Measurements from ENCODE around the gene ARHGAP26. TPM values are rescaled to one million over a fixed set of nuclear protein-coding genes. Genes with fewer than 3 reads are reported as not detected.
"Not testable (repeated sequence)": the region's sequence is repeated elsewhere in the genome, so short reads cannot be mapped to it uniquely, and the experiment has no call there.

ARHGAP26 gene
- total RNA-seq, 1 donor from 2014 or later: 12.7 TPM

GRCh38 chr5:142961440-142962173 lies 191.4 kb downstream of the ARHGAP26 start:
- H3K4me3 Mint-ChIP-seq: no peak overlapping the region
- H3K36me3 Mint-ChIP-seq (ENCODE audit: low read depth): no peaks in the 10 kb centered on the region
- intact Hi-C loops (cut with micrococcal nuclease): no loop called here
- H3K27me3 Mint-ChIP-seq: no peaks in the 10 kb centered on the region
- H3K27ac Mint-ChIP-seq: no peak overlapping the region
- H3K4me1 Mint-ChIP-seq: peaks cover 12% of the 10 kb centered on the region
- no peaks in the 10 kb centered on the region for H3K9me3 Mint-ChIP-seq
- no peak for DNase-seq

DNA sequence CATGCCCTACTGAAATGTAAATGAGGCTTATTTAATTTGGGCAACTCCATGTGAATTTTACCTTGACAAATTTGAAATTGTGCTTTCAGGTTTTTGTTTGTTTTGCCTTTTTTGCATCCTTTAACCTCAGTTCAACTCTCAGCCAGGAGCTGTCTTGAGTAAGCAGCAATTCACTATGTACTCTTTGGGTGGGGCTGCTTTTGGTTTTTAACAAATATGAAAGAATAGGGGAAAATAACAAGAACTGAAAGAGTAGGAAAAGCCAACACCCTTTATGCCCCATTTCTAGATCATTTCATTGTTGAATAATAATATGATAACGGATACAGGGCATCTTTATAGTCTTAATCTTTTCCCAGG lies 192.0 kb downstream of the ARHGAP26 start:
- intact Hi-C loops (cut with micrococcal nuclease): no loop called here
- no peaks in the 10 kb centered on the region for H3K36me3 Mint-ChIP-seq (ENCODE audit: low read depth)
- no peak overlapping the region for H3K4me3 Mint-ChIP-seq
- H3K27me3 Mint-ChIP-seq: no peaks in the 10 kb centered on the region
- H3K9me3 Mint-ChIP-seq: no peaks in the 10 kb centered on the region
- DNase-seq: no peak
- no peak overlapping the region for H3K27ac Mint-ChIP-seq
- H3K4me1 Mint-ChIP-seq: peaks cover 12% of the 10 kb centered on the region

DNA sequence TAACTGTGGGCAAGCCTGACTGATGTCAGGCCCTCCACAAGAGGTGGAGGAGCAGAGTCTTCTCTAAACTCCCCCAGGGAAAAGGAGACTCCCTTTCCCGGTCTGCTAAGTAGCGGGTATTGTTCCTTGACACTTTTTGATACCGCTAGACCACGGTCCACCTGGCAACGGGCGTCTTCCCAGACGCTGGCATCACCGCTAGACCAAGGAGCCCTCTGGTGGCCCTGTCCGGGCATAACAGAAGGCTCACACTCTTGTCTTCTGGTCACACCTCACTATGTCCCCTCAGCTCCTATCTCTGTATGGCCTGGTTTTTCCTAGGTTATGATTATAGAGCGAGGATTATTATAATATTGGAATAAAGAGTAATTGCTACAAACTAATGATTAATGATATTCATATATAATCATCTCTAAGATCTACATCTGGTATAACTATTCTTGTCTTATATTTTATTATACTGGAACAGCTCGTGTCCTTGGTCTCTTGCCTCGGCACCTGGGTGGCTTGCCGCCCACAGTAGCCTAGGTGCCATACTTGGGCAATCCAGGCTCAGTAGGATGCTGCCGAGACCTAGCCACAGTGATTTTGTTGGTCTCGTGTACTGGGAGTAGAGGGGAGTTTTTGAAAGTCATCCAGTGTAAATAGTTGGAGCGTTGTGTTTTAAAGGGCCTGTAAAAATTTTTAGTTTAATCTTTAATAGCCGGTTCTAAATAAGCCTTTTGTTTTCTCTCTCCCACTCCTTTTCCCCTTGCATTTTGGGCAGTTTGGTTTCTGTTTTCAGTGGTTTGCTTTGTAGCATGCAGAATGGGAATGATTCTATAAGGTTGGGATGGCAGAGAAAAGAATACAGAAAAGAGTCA lies 195.3 kb downstream of the ARHGAP26 start:
- H3K4me1 Mint-ChIP-seq: peaks cover 15% of the 10 kb centered on the region
- intact Hi-C loops (cut with micrococcal nuclease); H3K36me3 Mint-ChIP-seq (ENCODE audit: low read depth); DNase-seq; H3K27me3 Mint-ChIP-seq; H3K27ac Mint-ChIP-seq; H3K9me3 Mint-ChIP-seq; H3K4me3 Mint-ChIP-seq: not testable (repeated sequence)

- no peaks in the 10 kb centered on the region for H3K27me3 Mint-ChIP-seq
- peaks cover 3% of the 10 kb centered on the region for H3K36me3 Mint-ChIP-seq (ENCODE audit: low read depth)
- no peak for DNase-seq
- peaks cover 5% of the 10 kb centered on the region for H3K9me3 Mint-ChIP-seq
- peaks cover 18% of the 10 kb centered on the region for H3K4me1 Mint-ChIP-seq
- H3K4me3 Mint-ChIP-seq: no peak overlapping the region
- intact Hi-C loops (cut with micrococcal nuclease): no loop called here
- no peak overlapping the region for H3K27ac Mint-ChIP-seq
Measured at GRCh38 chr5:142966121-142966420, 195.9 kb downstream of the ARHGAP26 start.

- no peak for DNase-seq
- no peaks in the 10 kb centered on the region for H3K27me3 Mint-ChIP-seq
- H3K27ac Mint-ChIP-seq: peak overlapping the region; percentile 69
- H3K9me3 Mint-ChIP-seq: peaks cover 5% of the 10 kb centered on the region
- peaks cover 29% of the 10 kb centered on the region for H3K4me1 Mint-ChIP-seq
- H3K36me3 Mint-ChIP-seq (ENCODE audit: low read depth): peaks cover 3% of the 10 kb centered on the region
- intact Hi-C loops (cut with micrococcal nuclease): no loop called here
- H3K4me3 Mint-ChIP-seq: no peak overlapping the region
Measured at GRCh38 chr5:142969186-142969585, 199.0 kb downstream of the ARHGAP26 start.

DNA sequence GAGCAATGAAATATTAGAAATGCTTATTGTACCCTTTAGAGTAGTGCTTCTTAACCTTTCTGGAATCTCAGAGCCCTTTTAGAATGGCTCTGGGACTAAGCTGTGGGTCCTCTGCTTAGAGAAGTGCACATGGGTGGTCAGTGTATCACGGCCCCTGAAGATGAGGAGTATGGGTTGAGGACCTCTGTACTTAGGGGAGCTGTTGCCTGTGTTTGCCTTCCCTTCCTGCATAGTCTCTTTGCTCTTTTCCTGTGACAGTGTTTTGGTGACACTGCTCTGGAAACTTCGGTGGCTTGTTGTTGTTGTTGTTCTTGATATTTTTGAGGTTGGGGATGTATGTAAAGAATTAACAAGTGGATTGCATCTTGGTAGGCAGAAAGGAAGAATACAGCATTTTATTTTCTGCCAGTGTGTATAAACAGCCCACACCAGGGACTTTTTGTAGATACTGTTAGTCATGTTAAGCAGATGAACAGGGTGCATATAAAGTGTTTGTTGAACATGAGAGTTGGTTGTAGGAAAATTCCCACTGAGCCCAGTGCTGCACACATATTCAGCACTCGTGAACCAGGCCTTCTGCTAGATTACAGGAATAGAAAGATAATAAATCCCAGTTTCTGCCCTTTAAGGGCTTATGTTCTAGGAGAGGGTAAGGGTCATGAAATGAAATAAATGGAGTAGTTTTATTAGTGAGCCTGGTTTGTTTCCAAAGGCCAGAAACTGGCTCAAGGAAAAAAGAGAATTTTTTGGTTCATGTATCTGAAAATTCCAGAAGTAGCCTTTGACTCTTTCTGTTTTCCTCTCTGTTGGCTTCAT lies 199.7 kb downstream of the ARHGAP26 start:
- no peak for DNase-seq
- Mint-ChIP-seq H3K36me3 (ENCODE audit: low read depth) (peaks cover 3% of the 10 kb centered on the region), H3K9me3 (peaks cover 5% of the 10 kb centered on the region), H3K27me3 (no peaks in the 10 kb centered on the region), H3K4me1 (peaks cover 31% of the 10 kb centered on the region), H3K4me3 (no peak overlapping the region), H3K27ac (peak overlapping the region; percentile 69)
- intact Hi-C loops (cut with micrococcal nuclease): no loop called here

DNA sequence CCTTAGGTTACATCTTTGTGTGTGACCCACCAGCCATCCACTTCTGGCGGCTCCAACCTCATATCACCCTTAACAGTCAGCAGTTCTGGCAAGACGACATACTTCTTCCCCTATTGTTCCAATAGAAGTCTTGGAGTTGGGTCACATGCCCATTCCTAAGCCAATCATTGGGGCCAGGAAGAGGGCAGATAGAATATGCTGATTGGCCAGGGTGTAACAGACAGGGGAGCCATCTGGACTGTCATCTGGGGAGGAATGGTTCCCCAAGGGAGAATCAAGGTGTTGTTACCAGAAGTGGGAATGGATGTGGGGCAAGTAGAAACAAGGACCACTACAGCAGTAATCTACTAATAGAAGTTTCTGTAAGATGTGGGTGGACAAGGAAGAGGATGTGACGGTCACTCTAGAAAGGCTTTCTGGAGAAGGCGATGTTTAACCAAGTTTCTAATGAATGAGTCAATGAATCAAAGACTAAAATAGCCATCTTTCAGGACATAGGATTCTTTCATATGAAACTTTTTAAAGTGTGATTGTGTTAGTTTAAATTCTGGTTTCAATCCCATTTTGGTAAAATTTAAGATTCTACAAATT lies 200.4 kb downstream of the ARHGAP26 start:
- no peak overlapping the region for H3K4me3 Mint-ChIP-seq
- H3K4me1 Mint-ChIP-seq: peaks cover 31% of the 10 kb centered on the region
- peaks cover 5% of the 10 kb centered on the region for H3K9me3 Mint-ChIP-seq
- no peak for DNase-seq
- H3K27me3 Mint-ChIP-seq: no peaks in the 10 kb centered on the region
- H3K36me3 Mint-ChIP-seq (ENCODE audit: low read depth): peaks cover 3% of the 10 kb centered on the region
- intact Hi-C loops (cut with micrococcal nuclease): no loop called here
- H3K27ac Mint-ChIP-seq: peak overlapping the region; percentile 47

- no peak overlapping the region for H3K27ac Mint-ChIP-seq
- H3K9me3 Mint-ChIP-seq: peaks cover 5% of the 10 kb centered on the region
- H3K4me1 Mint-ChIP-seq: peaks cover 31% of the 10 kb centered on the region
- H3K27me3 Mint-ChIP-seq: no peaks in the 10 kb centered on the region
- no peak for DNase-seq
- H3K4me3 Mint-ChIP-seq: no peak overlapping the region
- intact Hi-C loops (cut with micrococcal nuclease): no loop called here
- H3K36me3 Mint-ChIP-seq (ENCODE audit: low read depth): peaks cover 3% of the 10 kb centered on the region
Measured at GRCh38 chr5:142971303-142972013, 201.3 kb downstream of the ARHGAP26 start.

- Mint-ChIP-seq H3K9me3 (peaks cover 5% of the 10 kb centered on the region), H3K4me1 (peaks cover 36% of the 10 kb centered on the region), H3K36me3 (ENCODE audit: low read depth) (peaks cover 3% of the 10 kb centered on the region), H3K27ac (no peak overlapping the region), H3K27me3 (no peaks in the 10 kb centered on the region), H3K4me3 (no peak overlapping the region)
- intact Hi-C loops (cut with micrococcal nuclease): no loop called here
- DNase-seq: no peak
Measured at GRCh38 chr5:142972064-142972570, 201.9 kb downstream of the ARHGAP26 start.

GRCh38 chr5:142973932-142974331 lies 203.8 kb downstream of the ARHGAP26 start:
- intact Hi-C loops (cut with micrococcal nuclease): no loop called here
- Mint-ChIP-seq H3K36me3 (ENCODE audit: low read depth) (peaks cover 6% of the 10 kb centered on the region), H3K27me3 (no peaks in the 10 kb centered on the region), H3K27ac (peak overlapping the region; percentile 10), H3K4me3 (no peak overlapping the region), H3K4me1 (peaks cover 53% of the 10 kb centered on the region), H3K9me3 (peaks cover 5% of the 10 kb centered on the region)
- no peak for DNase-seq

- no peak overlapping the region for H3K27ac Mint-ChIP-seq
- H3K4me1 Mint-ChIP-seq: peaks cover 53% of the 10 kb centered on the region
- H3K27me3 Mint-ChIP-seq: no peaks in the 10 kb centered on the region
- intact Hi-C loops (cut with micrococcal nuclease): no loop called here
- H3K4me3 Mint-ChIP-seq: no peak overlapping the region
- no peak for DNase-seq
- H3K9me3 Mint-ChIP-seq: peaks cover 5% of the 10 kb centered on the region
- H3K36me3 Mint-ChIP-seq (ENCODE audit: low read depth): peaks cover 6% of the 10 kb centered on the region
Measured at GRCh38 chr5:142974409-142974808, 204.2 kb downstream of the ARHGAP26 start.

DNA sequence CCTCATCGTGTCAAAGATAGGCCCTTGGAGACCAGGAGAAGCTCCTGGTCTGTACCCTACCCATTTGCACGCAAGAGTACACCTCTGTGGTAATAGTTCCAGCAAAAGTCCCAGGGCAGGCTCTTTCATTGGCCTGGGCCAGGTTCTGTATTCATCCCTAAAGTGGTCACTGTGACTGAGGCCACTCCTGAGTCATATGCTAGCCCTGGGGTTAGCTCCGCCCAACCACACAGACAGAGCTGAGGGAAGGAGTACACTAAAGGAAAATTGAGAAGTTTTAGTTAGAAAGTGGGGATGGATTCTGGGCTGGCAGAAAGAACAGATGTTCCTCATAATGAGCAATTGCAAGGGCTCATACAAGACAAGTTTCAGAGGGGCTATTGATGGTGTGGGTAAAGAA lies 206.7 kb downstream of the ARHGAP26 start:
- intact Hi-C loops (cut with micrococcal nuclease): loop anchor here (1.0 to 5.0 kb wide), 2 partner anchors 25 to 50 kb away; no protein-coding TSS in a partner anchor
- Mint-ChIP-seq H3K27ac (peak overlapping the region; percentile 69), H3K9me3 (no peaks in the 10 kb centered on the region), H3K36me3 (ENCODE audit: low read depth) (peaks cover 7% of the 10 kb centered on the region), H3K27me3 (no peaks in the 10 kb centered on the region), H3K4me3 (no peak overlapping the region), H3K4me1 (peaks cover 49% of the 10 kb centered on the region)
- no peak for DNase-seq

All from activated CD4-positive, alpha-beta T cell treated with anti-CD3 and anti-CD28 coated beads, Interleukin-2, amount 10 ng/mL, durations not matched to agents 24 days and 14 days (primary cell).